ENCODE data around the gene SAMD4B.
"Not testable (repeated sequence)": the region's sequence is repeated elsewhere in the genome, so short reads cannot be mapped to it uniquely, and the experiment has no call there.

DNA sequence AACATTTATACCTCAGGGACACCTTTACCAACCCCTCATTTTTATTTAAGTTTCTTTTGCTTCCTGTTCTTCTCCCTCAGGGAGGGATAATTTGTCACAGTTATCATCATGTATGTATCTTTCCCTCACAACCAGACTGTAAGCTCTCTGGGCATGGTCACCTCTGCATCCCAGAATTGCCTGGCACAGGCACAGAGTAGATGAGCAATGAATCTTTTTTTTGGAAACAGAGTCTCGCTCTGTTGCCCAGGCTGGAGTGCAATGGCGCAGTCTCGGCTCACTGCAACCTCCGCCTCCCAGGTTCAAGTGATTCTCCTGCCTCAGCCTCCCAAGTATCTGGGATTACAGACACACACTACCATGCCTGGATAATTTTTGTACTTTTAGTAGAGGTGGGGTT lies 37.1 kb downstream of the SAMD4B start:
- not testable (repeated sequence) for TF ChIP-seq POLR2AphosphoS5, POLR2A (IDR thresholded peaks at IDR 0.05)
- TF ChIP-seq, protein P1, sequence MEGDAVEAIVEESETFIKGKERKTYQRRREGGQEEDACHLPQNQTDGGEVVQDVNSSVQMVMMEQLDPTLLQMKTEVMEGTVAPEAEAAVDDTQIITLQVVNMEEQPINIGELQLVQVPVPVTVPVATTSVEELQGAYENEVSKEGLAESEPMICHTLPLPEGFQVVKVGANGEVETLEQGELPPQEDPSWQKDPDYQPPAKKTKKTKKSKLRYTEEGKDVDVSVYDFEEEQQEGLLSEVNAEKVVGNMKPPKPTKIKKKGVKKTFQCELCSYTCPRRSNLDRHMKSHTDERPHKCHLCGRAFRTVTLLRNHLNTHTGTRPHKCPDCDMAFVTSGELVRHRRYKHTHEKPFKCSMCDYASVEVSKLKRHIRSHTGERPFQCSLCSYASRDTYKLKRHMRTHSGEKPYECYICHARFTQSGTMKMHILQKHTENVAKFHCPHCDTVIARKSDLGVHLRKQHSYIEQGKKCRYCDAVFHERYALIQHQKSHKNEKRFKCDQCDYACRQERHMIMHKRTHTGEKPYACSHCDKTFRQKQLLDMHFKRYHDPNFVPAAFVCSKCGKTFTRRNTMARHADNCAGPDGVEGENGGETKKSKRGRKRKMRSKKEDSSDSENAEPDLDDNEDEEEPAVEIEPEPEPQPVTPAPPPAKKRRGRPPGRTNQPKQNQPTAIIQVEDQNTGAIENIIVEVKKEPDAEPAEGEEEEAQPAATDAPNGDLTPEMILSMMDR (IDR thresholded peaks at IDR 0.05): not testable (repeated sequence)
